GM12873 (cell line): ENCODE data around the gene DCAF7.

Source experiments
- TF ChIP-seq, protein P1 (sequence below): IDR thresholded peaks from 2 replicates; pipeline ENCODE4 v1.5.1; 2012; ENCODE audit warnings: low read depth, mild to moderate bottlenecking, moderate library complexity, low read length, control low read depth; ENCODE audit not compliant: insufficient read depth; ENCODE audit errors: missing control alignments

The DCAF7 gene

DNA sequence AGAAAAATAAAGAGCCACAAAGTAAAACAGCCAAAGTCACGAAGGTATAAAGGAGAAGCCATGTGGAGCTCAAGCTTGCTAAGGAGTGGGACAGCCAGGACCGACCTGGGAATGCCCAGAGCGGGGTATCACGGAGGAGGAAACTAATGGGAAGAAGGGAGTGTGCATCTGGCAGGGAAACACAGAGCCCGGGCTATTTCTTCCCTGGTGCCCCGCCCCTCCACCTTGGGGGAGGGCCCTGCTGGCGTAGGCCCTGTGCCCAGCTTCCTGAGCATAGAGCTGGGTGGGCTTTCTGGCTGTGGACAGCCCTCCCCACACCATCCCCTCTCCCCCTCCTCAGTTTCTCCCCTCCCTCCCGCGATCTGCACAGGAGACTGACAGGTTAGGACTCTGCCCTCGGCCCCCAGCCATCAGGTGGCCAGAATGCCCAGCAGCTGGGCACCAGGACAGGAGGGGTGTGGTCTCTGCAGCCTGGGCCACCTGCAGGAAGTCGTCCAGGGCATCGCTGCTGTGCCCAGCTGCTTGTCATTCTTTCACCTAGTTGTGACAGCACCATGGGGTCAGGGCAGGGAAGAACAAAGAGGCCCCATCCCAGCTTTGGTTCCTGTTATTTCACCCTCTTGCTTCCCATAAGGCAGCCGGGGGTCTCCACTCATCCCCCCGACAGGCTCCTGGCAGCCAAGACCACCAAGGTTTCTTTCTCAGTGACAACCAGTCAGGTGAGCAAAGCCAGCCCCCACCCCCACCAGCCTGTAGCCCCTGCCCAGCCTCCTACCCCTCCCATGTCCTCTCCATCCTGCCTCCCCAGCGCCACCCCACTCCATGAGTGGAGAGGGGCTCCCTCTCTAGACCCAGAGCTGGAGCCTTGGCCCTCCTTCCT lies 7.1 kb upstream of the DCAF7 start:
- TF ChIP-seq, protein P1, sequence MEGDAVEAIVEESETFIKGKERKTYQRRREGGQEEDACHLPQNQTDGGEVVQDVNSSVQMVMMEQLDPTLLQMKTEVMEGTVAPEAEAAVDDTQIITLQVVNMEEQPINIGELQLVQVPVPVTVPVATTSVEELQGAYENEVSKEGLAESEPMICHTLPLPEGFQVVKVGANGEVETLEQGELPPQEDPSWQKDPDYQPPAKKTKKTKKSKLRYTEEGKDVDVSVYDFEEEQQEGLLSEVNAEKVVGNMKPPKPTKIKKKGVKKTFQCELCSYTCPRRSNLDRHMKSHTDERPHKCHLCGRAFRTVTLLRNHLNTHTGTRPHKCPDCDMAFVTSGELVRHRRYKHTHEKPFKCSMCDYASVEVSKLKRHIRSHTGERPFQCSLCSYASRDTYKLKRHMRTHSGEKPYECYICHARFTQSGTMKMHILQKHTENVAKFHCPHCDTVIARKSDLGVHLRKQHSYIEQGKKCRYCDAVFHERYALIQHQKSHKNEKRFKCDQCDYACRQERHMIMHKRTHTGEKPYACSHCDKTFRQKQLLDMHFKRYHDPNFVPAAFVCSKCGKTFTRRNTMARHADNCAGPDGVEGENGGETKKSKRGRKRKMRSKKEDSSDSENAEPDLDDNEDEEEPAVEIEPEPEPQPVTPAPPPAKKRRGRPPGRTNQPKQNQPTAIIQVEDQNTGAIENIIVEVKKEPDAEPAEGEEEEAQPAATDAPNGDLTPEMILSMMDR, result no peak

DNA sequence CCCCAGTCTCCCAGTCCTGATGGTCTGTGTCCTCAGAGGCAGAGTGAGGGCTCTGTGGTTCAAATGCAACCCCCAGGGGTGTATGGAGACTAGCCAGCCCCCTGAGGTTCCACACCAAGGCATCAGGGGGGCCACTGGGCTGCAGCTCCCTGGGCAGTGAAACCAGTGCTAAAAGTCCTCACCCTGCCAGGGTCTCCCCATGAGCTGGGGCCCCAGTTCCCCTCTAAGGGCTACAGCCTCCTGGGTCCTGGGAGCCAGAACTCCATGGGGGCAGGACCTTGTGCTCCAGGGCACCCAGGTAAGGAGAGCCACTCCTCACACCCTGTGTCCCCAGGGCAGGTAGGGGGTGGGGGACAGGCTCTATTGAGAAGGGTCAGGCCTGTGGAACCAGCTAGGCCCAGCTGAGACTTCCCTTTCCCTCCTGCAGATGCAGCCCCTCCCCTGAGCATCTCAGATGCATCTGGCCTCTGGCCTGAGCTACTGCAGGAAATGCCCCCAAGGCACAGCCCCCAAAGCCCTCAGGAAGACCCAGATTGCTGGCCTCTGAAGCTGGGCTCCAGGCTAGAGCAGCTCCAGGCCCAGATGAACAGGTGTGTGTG lies 6.4 kb upstream of the DCAF7 start:
- TF ChIP-seq, protein P1, result no peak

DNA sequence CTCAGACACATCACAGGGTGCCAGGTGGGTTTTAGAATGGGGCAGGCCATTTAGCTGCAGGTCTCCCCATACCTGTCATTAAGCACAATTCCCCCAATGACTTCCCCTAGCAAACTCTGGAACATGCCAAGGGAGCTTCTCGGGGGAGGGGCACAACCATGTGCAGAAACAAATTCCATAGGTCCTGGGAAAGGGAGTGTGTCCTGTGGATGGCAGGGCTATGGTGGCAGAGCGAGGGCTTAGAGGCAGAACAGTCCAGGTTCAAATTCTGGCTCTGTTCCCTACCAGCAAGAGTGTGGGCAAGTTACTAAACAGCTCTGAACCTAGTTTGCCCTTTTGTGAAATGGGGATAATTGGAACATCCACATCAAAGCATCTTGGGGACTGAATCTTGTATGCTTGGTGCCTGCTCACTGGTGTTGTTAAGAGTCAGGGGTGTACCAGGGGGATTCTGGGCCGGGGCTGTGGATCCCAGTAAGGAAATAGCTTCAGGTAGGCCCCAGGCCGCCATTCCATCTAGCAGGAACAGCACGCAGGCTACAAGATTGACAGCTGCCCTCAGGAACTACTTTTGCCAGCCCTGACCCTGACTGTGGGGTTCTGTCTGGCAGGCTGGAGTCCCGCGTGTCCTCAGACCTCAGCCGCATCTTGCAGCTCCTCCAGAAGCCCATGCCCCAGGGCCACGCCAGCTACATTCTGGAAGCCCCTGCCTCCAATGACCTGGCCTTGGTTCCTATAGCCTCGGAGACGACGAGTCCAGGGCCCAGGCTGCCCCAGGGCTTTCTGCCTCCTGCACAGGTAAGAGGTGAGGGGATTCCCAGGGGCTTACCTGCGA lies 5.6 kb upstream of the DCAF7 start:
- TF ChIP-seq, protein P1, result no peak

DNA sequence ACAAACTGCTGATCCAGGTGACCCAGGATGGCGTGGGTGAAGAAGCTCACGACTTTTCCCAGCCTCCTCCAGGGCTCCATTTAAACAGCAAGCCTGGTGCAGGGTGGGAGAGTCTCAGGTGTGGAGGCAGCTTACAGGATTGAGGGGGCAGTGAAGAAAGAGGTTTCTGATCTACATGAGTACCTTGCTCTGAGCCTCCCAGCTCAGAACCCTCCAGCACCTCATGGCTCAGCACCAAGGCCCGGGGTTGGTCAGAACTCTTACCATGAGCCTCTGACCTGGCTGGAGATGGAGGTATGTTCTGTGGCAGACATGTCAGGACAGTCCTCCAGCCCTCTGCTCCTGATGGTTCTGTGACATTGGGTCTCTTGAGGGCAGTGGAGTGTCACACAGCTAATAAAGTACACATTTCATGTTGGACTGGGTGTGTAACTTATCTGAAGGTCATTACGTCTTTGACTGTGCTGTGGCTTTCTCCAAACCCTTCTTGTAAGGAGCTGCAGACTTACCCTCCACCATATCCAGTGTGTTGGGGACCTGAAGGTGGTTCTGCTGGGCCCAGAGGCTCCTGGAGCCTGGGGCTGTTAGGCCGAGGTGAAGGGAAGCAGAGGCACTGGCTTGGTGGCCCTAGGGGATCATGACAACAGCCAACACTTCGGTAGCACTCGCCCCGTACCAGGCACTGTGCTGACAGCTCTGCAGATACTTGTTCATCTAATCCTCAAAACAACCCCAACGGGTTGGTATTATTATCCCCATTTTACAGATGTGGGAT lies 3.8 kb upstream of the DCAF7 start:
- TF ChIP-seq, protein P1, result no peak

DNA sequence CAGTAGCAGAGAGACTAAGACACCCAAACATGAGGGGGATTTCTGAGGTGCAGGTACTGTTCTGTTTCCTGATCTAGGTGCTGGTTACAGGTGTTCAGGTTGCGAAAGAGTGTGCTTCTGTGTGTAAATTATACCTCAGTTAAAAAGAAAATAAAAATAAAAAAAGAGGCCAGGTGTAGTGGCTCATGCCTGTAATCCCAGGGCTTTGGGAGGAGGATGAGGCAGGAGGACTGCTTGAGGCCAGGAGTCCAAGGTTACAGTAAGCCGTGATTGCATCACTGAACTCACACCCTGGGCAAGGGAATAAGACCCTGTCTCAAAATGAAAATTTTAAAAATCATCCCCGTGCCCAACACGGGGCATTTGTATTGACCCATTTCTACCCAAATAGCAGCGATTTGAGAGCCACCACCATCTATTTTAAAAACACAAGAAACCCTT lies 3.2 kb upstream of the DCAF7 start:
- TF ChIP-seq, protein P1, result no peak

DNA sequence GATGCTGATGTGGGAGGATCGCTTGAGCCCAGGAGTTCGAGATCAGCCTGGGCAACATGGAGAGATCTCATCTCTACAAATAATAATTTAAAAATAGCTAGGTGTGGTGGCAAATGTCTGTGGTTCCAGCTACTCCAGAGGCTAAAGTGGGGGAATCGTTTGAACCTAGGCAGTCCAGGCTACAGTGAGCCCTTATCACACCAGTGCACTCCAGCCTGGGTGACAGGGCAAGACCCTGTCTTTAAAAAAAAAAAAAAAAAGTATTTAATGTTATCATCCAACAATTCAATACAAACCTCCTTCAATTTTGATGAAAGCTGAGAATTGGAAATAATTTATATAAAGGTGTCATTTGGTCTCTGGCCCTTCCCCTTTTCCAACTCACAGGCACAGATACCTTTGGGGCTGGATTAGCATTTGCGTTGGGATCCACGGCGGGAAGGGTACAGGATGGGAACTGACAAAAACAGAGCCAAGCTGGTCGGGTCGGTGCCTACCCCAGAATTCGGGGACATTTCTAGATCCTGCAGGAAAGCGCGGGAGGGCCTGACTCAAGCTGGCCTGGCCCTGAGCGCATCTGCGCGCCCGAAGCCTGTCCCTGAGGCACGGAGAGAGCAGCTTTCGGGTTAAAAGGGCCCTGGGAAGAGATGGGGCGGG lies 860 bp upstream of the DCAF7 start:
- TF ChIP-seq, protein P1, result no peak
